DND-41 (cell line): Measurements from ENCODE around the gene EPC1.

Source experiments
- EZH2 ChIP-seq: IDR thresholded peaks from 3 replicates; pipeline ENCODE4 v1.6.1; 2012; ENCODE audit warnings: borderline replicate concordance, low read depth, mild to moderate bottlenecking, moderate library complexity, low read length, inconsistent platforms; ENCODE audit not compliant: severe bottlenecking
- TF ChIP-seq, protein P1 (sequence below): IDR thresholded peaks from 2 replicates; pipeline ENCODE4 v1.5.1; 2012; ENCODE audit warnings: borderline replicate concordance, low read length, moderate library complexity, mild to moderate bottlenecking; ENCODE audit not compliant: poor library complexity, severe bottlenecking; ENCODE audit errors: extremely low read depth

DNA sequence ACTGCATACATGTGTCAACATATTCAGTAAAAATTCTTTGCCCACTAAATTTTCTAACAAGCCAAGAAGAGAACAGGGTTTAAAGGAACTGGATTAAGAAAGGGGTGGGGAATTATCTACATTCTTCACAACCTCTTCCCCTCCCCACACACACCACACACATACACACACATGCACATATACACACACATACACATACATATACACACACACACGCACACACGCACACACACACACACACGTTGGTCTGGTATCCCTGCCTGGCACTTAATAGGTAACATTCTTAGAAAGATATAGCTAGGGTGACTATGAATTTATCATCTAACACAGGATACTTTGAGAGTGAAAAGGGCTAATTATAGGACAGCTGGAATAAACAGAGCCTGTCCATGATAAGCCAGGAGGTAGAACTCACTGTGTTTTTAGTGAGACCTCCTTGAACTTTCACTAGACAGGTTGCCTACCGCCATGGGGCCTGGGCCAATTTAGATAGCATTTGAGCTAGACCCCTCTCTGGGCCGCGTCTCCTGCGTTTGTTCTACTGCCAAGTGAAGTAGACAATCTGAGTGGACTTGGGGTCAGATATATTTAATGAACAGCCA lies 33.1 kb upstream of the EPC1 start:
- TF ChIP-seq, protein P1, sequence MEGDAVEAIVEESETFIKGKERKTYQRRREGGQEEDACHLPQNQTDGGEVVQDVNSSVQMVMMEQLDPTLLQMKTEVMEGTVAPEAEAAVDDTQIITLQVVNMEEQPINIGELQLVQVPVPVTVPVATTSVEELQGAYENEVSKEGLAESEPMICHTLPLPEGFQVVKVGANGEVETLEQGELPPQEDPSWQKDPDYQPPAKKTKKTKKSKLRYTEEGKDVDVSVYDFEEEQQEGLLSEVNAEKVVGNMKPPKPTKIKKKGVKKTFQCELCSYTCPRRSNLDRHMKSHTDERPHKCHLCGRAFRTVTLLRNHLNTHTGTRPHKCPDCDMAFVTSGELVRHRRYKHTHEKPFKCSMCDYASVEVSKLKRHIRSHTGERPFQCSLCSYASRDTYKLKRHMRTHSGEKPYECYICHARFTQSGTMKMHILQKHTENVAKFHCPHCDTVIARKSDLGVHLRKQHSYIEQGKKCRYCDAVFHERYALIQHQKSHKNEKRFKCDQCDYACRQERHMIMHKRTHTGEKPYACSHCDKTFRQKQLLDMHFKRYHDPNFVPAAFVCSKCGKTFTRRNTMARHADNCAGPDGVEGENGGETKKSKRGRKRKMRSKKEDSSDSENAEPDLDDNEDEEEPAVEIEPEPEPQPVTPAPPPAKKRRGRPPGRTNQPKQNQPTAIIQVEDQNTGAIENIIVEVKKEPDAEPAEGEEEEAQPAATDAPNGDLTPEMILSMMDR: no peak
- TF ChIP-seq EZH2: no peak
